B cell (primary cell): ENCODE data around the gene NOS1. TPM values are rescaled to one million over a fixed set of nuclear protein-coding genes. Genes with fewer than 3 reads are reported as not detected.

ENCODE experiments used
- ATAC-seq: fragments of 200-7000 bp; cut with Tn5 transposase; one replicate; pipeline ENCODE4 v1.10.0; 2021; ENCODE audit warnings: low read depth, mild to moderate bottlenecking, moderate number of reproducible peaks, moderate library complexity
- CTCF ChIA-PET: fragments of 350-600 bp; sonication (Branson Sonifier 250); formaldehyde crosslinking; loops from one replicate; lab custom pipeline; 2021; ENCODE audit warnings: antibody characterized with exemption, inconsistent platforms; lab: Charles Lee
- POLR2A ChIA-PET: fragments of 350-600 bp; sonication (Branson Sonifier 250); formaldehyde crosslinking; loops from one replicate; lab custom pipeline; 2021; ENCODE audit warnings: antibody characterized with exemption; lab: Charles Lee
- DNase-seq: peaks from one replicate; pipeline ENCODE4 v3.0.0; 2013
- H2AFZ ChIP-seq: 2 replicates; pipeline ENCODE4 v1.6.1; 2012; ENCODE audit warnings: mild to moderate bottlenecking, low read depth, low read length; ENCODE audit not compliant: insufficient read depth, poor library complexity, severe bottlenecking
- H3K27ac ChIP-seq, 2 donors: 1 replicate in 1 of 2; 2 replicates in 1 of 2; pipeline ENCODE4 v1.5.1; 2012 to 2013; ENCODE audit warnings: low read length in 2 of 2, mild to moderate bottlenecking in 2 of 2, moderate library complexity in 1 of 2
- H3K27me3 ChIP-seq, 4 experiments: fragments of 200-600 bp in 1 of 4; sonication (generic) in 1 of 4; replicated peaks in 1 of 4; 1 replicate in 2 of 4; 2 replicates in 2 of 4; pipeline versions ENCODE4 v1.6.1 to v1.7.0; 2013 to 2016; ENCODE audit warnings: low read length in 3 of 4, mild to moderate bottlenecking in 2 of 4, mixed read lengths in 1 of 4, moderate library complexity in 1 of 4; ENCODE audit not compliant: insufficient read depth in 4 of 4, control insufficient read depth in 3 of 4; ENCODE audit errors: control extremely low read depth in 1 of 4
- H3K36me3 ChIP-seq, 2 experiments: replicated peaks in 1 of 2; 1 replicate in 1 of 2; 2 replicates in 1 of 2; pipeline versions ENCODE4 v1.6.1 to v1.7.1; 2013; ENCODE audit warnings: low read length in 1 of 2; ENCODE audit not compliant: insufficient read depth in 2 of 2, control insufficient read depth in 1 of 2; ENCODE audit errors: control extremely low read depth in 1 of 2, extremely low read depth in 1 of 2
- H3K4me1 ChIP-seq, 2 donors: fragments of 200-600 bp in 1 of 2; sonication (generic) in 1 of 2; 1 replicate in 1 of 2; 2 replicates in 1 of 2; pipeline versions ENCODE4 v1.5.1 to v1.6.1; 2013 to 2017; ENCODE audit warnings: low read length in 2 of 2; ENCODE audit not compliant: control insufficient read depth in 2 of 2, insufficient read depth in 2 of 2
- H3K4me2 ChIP-seq: replicated peaks from 2 replicates; pipeline ENCODE3; 2012; ENCODE audit warnings: mild to moderate bottlenecking, low read depth, low read length; ENCODE audit not compliant: poor library complexity, severe bottlenecking
- H3K4me3 ChIP-seq, 5 experiments: fragments of 200-600 bp in 1 of 5; sonication (generic) in 1 of 5; 1 replicate in 3 of 5; 2 replicates in 2 of 5; pipeline versions ENCODE4 v1.5.1 to v1.7.0; 2011 to 2016; ENCODE audit warnings: low read length in 4 of 5, mild to moderate bottlenecking in 4 of 5, low read depth in 2 of 5, control low read depth in 1 of 5, moderate library complexity in 1 of 5; ENCODE audit not compliant: insufficient read depth in 1 of 5; ENCODE audit errors: control extremely low read depth in 1 of 5, extremely low read depth in 1 of 5
- H3K79me2 ChIP-seq: fragments of 200-600 bp; sonication (generic); one replicate; pipeline ENCODE4 v1.6.0; 2016; ENCODE audit warnings: low read length; ENCODE audit not compliant: control insufficient read depth, insufficient read depth
- H3K9ac ChIP-seq: fragments of 200-600 bp; sonication (generic); 2 replicates; pipeline ENCODE4 v1.6.1; 2017; ENCODE audit warnings: mild to moderate bottlenecking, low read length, moderate library complexity
- H3K9me3 ChIP-seq, 3 donors: one replicate each; pipeline versions ENCODE4 v1.6.1 to v1.7.1; 2013; ENCODE audit warnings: low read length in 2 of 3; ENCODE audit not compliant: control insufficient read depth in 2 of 3, insufficient read depth in 1 of 3; ENCODE audit errors: control extremely low read depth in 1 of 3
- H4K20me1 ChIP-seq: 2 replicates; pipeline ENCODE4 v1.6.0; 2012; ENCODE audit warnings: mild to moderate bottlenecking, low read length; ENCODE audit not compliant: insufficient read depth, control insufficient read depth, poor library complexity, severe bottlenecking
- H3K27ac Mint-ChIP-seq: one replicate; pipeline ENCODE4 v1.8.0; 2021; ENCODE audit warnings: mixed read lengths
- H3K27me3 Mint-ChIP-seq: one replicate; pipeline ENCODE4 v1.8.0; 2021; ENCODE audit warnings: mixed read lengths
- H3K4me1 Mint-ChIP-seq: one replicate; pipeline ENCODE4 v1.8.0; 2021; ENCODE audit warnings: mixed read lengths
- H3K4me3 Mint-ChIP-seq: one replicate; pipeline ENCODE4 v1.8.0; 2021; ENCODE audit warnings: mixed read lengths
- H3K9me3 Mint-ChIP-seq: one replicate; pipeline ENCODE4 v1.8.0; 2022; ENCODE audit warnings: mixed read lengths; ENCODE audit not compliant: insufficient read depth
- EZH2 ChIP-seq: IDR thresholded peaks from 2 replicates; pipeline ENCODE4 v1.6.1; 2012; ENCODE audit warnings: borderline replicate concordance, low read depth, mild to moderate bottlenecking, moderate library complexity, low read length; ENCODE audit not compliant: insufficient read depth, poor library complexity, severe bottlenecking
- WGBS: methylation state at CpG from one replicate; pipeline ENCODE4 v1.1.5; 2013; ENCODE audit warnings: missing lambda C conversion rate; ENCODE audit not compliant: insufficient coverage; 5-methylcytosine and 5-hydroxymethylcytosine counted together
- intact Hi-C: fragments of 100-400 bp; cut with micrococcal nuclease; formaldehyde crosslinking; loops from one replicate; pipeline ENCODE4 v1.10.0; 2022
- polyA plus RNA-seq: library from polyadenylated mRNA; depleted of rRNA; stranded (reverse); fragments of >200 nt; gene quantifications from 2 replicates; pipeline ENCODE4 v1.2.3, GENCODE V29; 2012
- total RNA-seq, 2 donors: library from RNA; stranded (reverse); fragments of 120-200 nt in 1 of 2; gene quantifications; 1 replicate in 1 of 2; 2 replicates in 1 of 2; pipeline versions ENCODE4 v1.2.3 to v1.2.4, GENCODE V29; 2013 to 2022
- TF ChIP-seq, protein P1 (sequence below): fragments of 200-600 bp; IDR thresholded peaks from one replicate; pipeline ENCODE4 v1.8.0; 2022; ENCODE audit warnings: antibody characterized with exemption, mild to moderate bottlenecking

The NOS1 gene
- total and polyA plus RNA-seq, 2 donors (not counting 1 experiment from before 2014, with no cell fraction given), result not detected

GRCh38 chr12:117231750-117232149, 129.7 kb downstream of the NOS1 start:
- Histone ChIP-seq H3K4me1 (no peaks in the 10 kb centered on the region), H3K27me3 (peaks cover 0 to 10% (median 2%) of the 10 kb centered on the region in 4 experiments), H2AFZ (no peak overlapping the region), H3K4me2 (no peak overlapping the region), H3K36me3 (no peaks in the 10 kb centered on the region), H3K9ac (no peak overlapping the region), H3K27ac (no peak overlapping the region), H3K9me3 (peaks cover 0 to 5% (median 0%) of the 10 kb centered on the region in 3 donors), H3K4me3 (no peak overlapping the region), H3K79me2 (no peaks in the 10 kb centered on the region), H4K20me1 (no peaks in the 10 kb centered on the region)
- CTCF ChIA-PET, result no interaction called here
- 86% methylated on average over 10 of the region's 11 CpGs for WGBS
- ATAC-seq, result no peak
- no peak overlapping the region for H3K4me3 Mint-ChIP-seq
- no peaks in the 10 kb centered on the region for H3K9me3 Mint-ChIP-seq
- intact Hi-C loops, result no loop called here
- no peak overlapping the region for H3K27ac Mint-ChIP-seq
- H3K27me3 Mint-ChIP-seq, result peaks cover 26% of the 10 kb centered on the region
- no peaks in the 10 kb centered on the region for H3K4me1 Mint-ChIP-seq
- POLR2A ChIA-PET, result no interaction called here
- TF ChIP-seq EZH2, result no peak
- TF ChIP-seq, protein P1, sequence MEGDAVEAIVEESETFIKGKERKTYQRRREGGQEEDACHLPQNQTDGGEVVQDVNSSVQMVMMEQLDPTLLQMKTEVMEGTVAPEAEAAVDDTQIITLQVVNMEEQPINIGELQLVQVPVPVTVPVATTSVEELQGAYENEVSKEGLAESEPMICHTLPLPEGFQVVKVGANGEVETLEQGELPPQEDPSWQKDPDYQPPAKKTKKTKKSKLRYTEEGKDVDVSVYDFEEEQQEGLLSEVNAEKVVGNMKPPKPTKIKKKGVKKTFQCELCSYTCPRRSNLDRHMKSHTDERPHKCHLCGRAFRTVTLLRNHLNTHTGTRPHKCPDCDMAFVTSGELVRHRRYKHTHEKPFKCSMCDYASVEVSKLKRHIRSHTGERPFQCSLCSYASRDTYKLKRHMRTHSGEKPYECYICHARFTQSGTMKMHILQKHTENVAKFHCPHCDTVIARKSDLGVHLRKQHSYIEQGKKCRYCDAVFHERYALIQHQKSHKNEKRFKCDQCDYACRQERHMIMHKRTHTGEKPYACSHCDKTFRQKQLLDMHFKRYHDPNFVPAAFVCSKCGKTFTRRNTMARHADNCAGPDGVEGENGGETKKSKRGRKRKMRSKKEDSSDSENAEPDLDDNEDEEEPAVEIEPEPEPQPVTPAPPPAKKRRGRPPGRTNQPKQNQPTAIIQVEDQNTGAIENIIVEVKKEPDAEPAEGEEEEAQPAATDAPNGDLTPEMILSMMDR, result no peak
- DNase-seq, result no peak

DNA sequence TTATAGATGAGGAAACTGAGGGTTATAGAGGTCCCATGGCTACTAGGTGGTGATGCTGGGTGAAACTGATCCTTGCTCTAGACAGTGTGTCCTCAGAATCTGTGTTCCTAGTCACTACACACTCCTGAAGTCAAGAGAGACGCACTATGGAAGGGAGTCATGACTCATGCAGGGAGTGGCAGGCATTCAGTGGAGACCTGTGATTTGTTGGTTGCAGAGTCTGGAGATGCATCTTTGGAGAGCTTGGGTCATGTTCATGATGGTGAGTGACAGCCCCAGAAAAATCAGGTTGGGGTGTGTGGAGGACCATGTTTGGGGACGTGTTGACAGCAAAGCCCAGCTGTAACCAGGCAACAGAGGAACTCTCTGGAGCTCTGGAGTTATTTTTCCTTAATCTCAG, 133.2 kb downstream of the NOS1 start:
- 82% methylated on average over 2 of the region's 2 CpGs for WGBS

More for the DNA sequence above, 133.2 kb downstream of the NOS1 start:
- no peaks in the 10 kb centered on the region for H3K9me3 ChIP-seq
- H3K4me1 Mint-ChIP-seq, result no peaks in the 10 kb centered on the region
- no peak overlapping the region for H3K27ac Mint-ChIP-seq
- no peaks in the 10 kb centered on the region for H4K20me1 ChIP-seq
- H3K9me3 Mint-ChIP-seq, result no peaks in the 10 kb centered on the region
- no peak overlapping the region for H2AFZ ChIP-seq
- DNase-seq, result no peak
- no peaks in the 10 kb centered on the region for H3K4me1 ChIP-seq
- H3K4me3 ChIP-seq, result no peak overlapping the region
- intact Hi-C loops, result no loop called here
- ChIA-PET CTCF (no interaction called here), POLR2A (no interaction called here)
- no peak overlapping the region for H3K4me2 ChIP-seq
- ATAC-seq, result no peak
- no peak overlapping the region for H3K4me3 Mint-ChIP-seq
- H3K27ac ChIP-seq, result no peak overlapping the region
- no peaks in the 10 kb centered on the region for H3K36me3 ChIP-seq
- H3K27me3 Mint-ChIP-seq, result peaks cover 15% of the 10 kb centered on the region
- no peak for TF ChIP-seq EZH2
- TF ChIP-seq, protein P1, result no peak
- H3K9ac ChIP-seq, result no peak overlapping the region
- peaks cover 0 to 2% (median 0%) of the 10 kb centered on the region in 4 experiments for H3K27me3 ChIP-seq
- H3K79me2 ChIP-seq, result no peaks in the 10 kb centered on the region
